GM18868 (cell line): Measurements from ENCODE around the gene HLCS.

ENCODE experiments used
- ATAC-seq: cut with Tn5 transposase; IDR thresholded peaks from one replicate; pipeline ENCODE4 v1.9.1; 2021; ENCODE audit warnings: mild to moderate bottlenecking, moderate library complexity; ENCODE audit not compliant: unreplicated experiment

The HLCS gene

GRCh38 chr21:36784947-36785346, 181.5 kb downstream of the HLCS start:
- ATAC-seq, result no peak

- no peak for ATAC-seq
Observed at GRCh38 chr21:36783612-36784374, 182.7 kb downstream of the HLCS start.

GRCh38 chr21:36780861-36781260, 185.6 kb downstream of the HLCS start:
- ATAC-seq, result no peak

- ATAC-seq, result no peak
Observed at GRCh38 chr21:36776981-36777617, 189.4 kb downstream of the HLCS start.

- no peak for ATAC-seq
Observed at GRCh38 chr21:36773995-36774394, 192.5 kb downstream of the HLCS start.

GRCh38 chr21:36773117-36773516, 193.4 kb downstream of the HLCS start:
- no peak for ATAC-seq

- ATAC-seq, result no peak
Observed at GRCh38 chr21:36769051-36769839, 197.2 kb downstream of the HLCS start.

GRCh38 chr21:36768496-36768895, 198.0 kb downstream of the HLCS start:
- no peak for ATAC-seq

- ATAC-seq, result no peak
Observed at GRCh38 chr21:36767096-36767495, 199.4 kb downstream of the HLCS start.

- no peak for ATAC-seq
Observed at GRCh38 chr21:36766511-36766910, 200.0 kb downstream of the HLCS start.

GRCh38 chr21:36765229-36765628, 201.2 kb downstream of the HLCS start:
- ATAC-seq, result no peak

GRCh38 chr21:36763305-36763704, 203.2 kb downstream of the HLCS start:
- ATAC-seq, result no peak

GRCh38 chr21:36762642-36763041, 203.8 kb downstream of the HLCS start:
- no peak for ATAC-seq

- ATAC-seq, result no peak
Observed at GRCh38 chr21:36761685-36762084, 204.8 kb downstream of the HLCS start.

- no peak for ATAC-seq
Observed at GRCh38 chr21:36759348-36760083, 207.0 kb downstream of the HLCS start.

GRCh38 chr21:36757196-36757595, 209.3 kb downstream of the HLCS start:
- no peak for ATAC-seq

- no peak for ATAC-seq
Observed at GRCh38 chr21:36756527-36756926, 209.9 kb downstream of the HLCS start.

- ATAC-seq, result no peak
Observed at GRCh38 chr21:36754241-36754898, 212.1 kb downstream of the HLCS start.

- ATAC-seq, result no peak
Observed at GRCh38 chr21:36753556-36753955, 212.9 kb downstream of the HLCS start.

GRCh38 chr21:36751383-36751782, 215.1 kb downstream of the HLCS start:
- no peak for ATAC-seq

- no peak for ATAC-seq
Observed at GRCh38 chr21:36750576-36750959, 215.9 kb downstream of the HLCS start.
